GM23338 (cell line): ENCODE measurements around the gene STX11. TPM values are rescaled to one million over a fixed set of nuclear protein-coding genes. Genes with fewer than 3 reads are reported as not detected.

Experiments
- ATAC-seq: fragments of 200-7000 bp; cut with Tn5 transposase; 3 replicates; pipeline ENCODE4 v1.9.1; 2020
- DNase-seq: peaks from one replicate; pipeline ENCODE4 v3.0.0-alpha.2; 2015; ENCODE audit warnings: low spot score
- H2AFZ ChIP-seq: fragments of 200-600 bp; sonication (generic); 2 replicates; pipeline ENCODE4 v1.8.0; 2016; ENCODE audit warnings: antibody characterized with exemption, mild to moderate bottlenecking, moderate library complexity
- H3F3A ChIP-seq: fragments of 200-600 bp; sonication (generic); replicated peaks from 2 replicates; pipeline ENCODE4 v1.8.0; 2017; ENCODE audit warnings: antibody characterized with exemption, mixed run types, low read depth
- H3K27ac ChIP-seq: fragments of 200-600 bp; sonication (generic); 2 replicates; pipeline ENCODE4 v1.6.1; 2016; ENCODE audit warnings: low read depth
- H3K27me3 ChIP-seq: fragments of 200-600 bp; sonication (generic); 2 replicates; pipeline ENCODE4 v1.8.0; 2016; ENCODE audit warnings: mild to moderate bottlenecking, mixed run types, moderate library complexity; ENCODE audit not compliant: insufficient read depth
- H3K36me3 ChIP-seq: fragments of 200-600 bp; sonication (generic); 2 replicates; pipeline ENCODE4 v1.8.0; 2016; ENCODE audit warnings: mild to moderate bottlenecking; ENCODE audit not compliant: insufficient read depth
- H3K4me1 ChIP-seq: fragments of 200-600 bp; sonication (generic); 2 replicates; pipeline ENCODE4 v1.8.0; 2016; ENCODE audit warnings: mild to moderate bottlenecking, moderate library complexity; ENCODE audit not compliant: insufficient read depth
- H3K4me2 ChIP-seq: fragments of 200-600 bp; sonication (generic); 2 replicates; pipeline ENCODE4 v1.7.1; 2017; ENCODE audit warnings: mixed run types
- H3K4me3 ChIP-seq: fragments of 200-600 bp; sonication (generic); 2 replicates; pipeline ENCODE4 v1.6.1; 2016; ENCODE audit warnings: mixed run types
- H3K79me2 ChIP-seq: fragments of 200-600 bp; sonication (generic); replicated peaks from 2 replicates; pipeline ENCODE4 v1.8.0; 2017; ENCODE audit warnings: mild to moderate bottlenecking; ENCODE audit not compliant: insufficient read depth
- H3K9me2 ChIP-seq: fragments of 200-600 bp; sonication (generic); 2 replicates; pipeline ENCODE4 v1.8.0; 2017; ENCODE audit not compliant: insufficient read depth
- H4K20me1 ChIP-seq: fragments of 200-600 bp; sonication (generic); replicated peaks from 2 replicates; pipeline ENCODE4 v1.8.0; 2017; ENCODE audit warnings: mild to moderate bottlenecking; ENCODE audit not compliant: insufficient read depth
- H3K27ac Mint-ChIP-seq: 2 replicates; pipeline ENCODE4 v1.8.0; 2020; ENCODE audit warnings: inconsistent platforms, mild to moderate bottlenecking, moderate library complexity, mixed read lengths
- H3K27me3 Mint-ChIP-seq: 3 replicates; pipeline ENCODE4 v1.8.0; 2022; ENCODE audit warnings: low read depth, mild to moderate bottlenecking, moderate library complexity, mixed read lengths, inconsistent platforms; ENCODE audit not compliant: insufficient read depth, poor library complexity
- H3K36me3 Mint-ChIP-seq: 3 replicates; pipeline ENCODE4 v1.8.0; 2021; ENCODE audit warnings: low read depth, mild to moderate bottlenecking, inconsistent platforms, moderate library complexity, mixed read lengths
- H3K4me1 Mint-ChIP-seq: 3 replicates; pipeline ENCODE4 v1.8.0; 2020; ENCODE audit warnings: mild to moderate bottlenecking, inconsistent platforms, mixed read lengths
- H3K4me3 Mint-ChIP-seq: 3 replicates; pipeline ENCODE4 v1.8.0; 2021; ENCODE audit warnings: moderate library complexity, mild to moderate bottlenecking, inconsistent platforms, mixed read lengths
- H3K9me3 Mint-ChIP-seq: 3 replicates; pipeline ENCODE4 v1.8.0; 2020; ENCODE audit warnings: moderate library complexity, mild to moderate bottlenecking, inconsistent platforms, mixed read lengths
- CREB1 ChIP-seq: fragments of 250-450 bp; sonication (Bioruptor Pico); IDR thresholded peaks from 2 replicates; pipeline ENCODE4 v1.5.0; 2020; ENCODE audit warnings: low read depth, mild to moderate bottlenecking, moderate library complexity
- CTCF ChIP-seq, 2 experiments: fragments of 200-600 bp in 1 of 2; sonication (generic) in 1 of 2; conservative IDR thresholded peaks; 2 replicates each; pipeline versions ENCODE4 v1.5.1 to v1.6.1; 2016 to 2017; ENCODE audit warnings: antibody characterized with exemption in 2 of 2, low read depth in 2 of 2, mild to moderate bottlenecking in 2 of 2, moderate library complexity in 1 of 2
- ETS1 ChIP-seq: IDR thresholded peaks from 2 replicates; pipeline ENCODE4 v1.6.1; 2016; ENCODE audit warnings: antibody characterized with exemption
- EZH2 ChIP-seq: fragments of 200-600 bp; sonication (generic); IDR thresholded peaks from one replicate; pipeline ENCODE4 v1.8.0; 2017; ENCODE audit warnings: antibody characterized with exemption, mild to moderate bottlenecking, low read depth; ENCODE audit not compliant: unreplicated experiment
- EZH2phosphoT487 ChIP-seq: fragments of 200-600 bp; sonication (generic); IDR thresholded peaks from one replicate; pipeline ENCODE4 v1.8.1; 2018; ENCODE audit warnings: antibody characterized with exemption; ENCODE audit not compliant: unreplicated experiment
- JUNB ChIP-seq: IDR thresholded peaks from one replicate; pipeline ENCODE4 v1.6.1; 2016; ENCODE audit warnings: antibody characterized with exemption; ENCODE audit not compliant: unreplicated experiment
- NANOG ChIP-seq: IDR thresholded peaks from 2 replicates; pipeline ENCODE4 v1.6.1; 2016; ENCODE audit warnings: antibody characterized with exemption, borderline replicate concordance
- POLR2AphosphoS5 ChIP-seq: IDR thresholded peaks from 2 replicates; pipeline ENCODE4 v1.6.1; 2016; ENCODE audit warnings: antibody characterized with exemption, low read depth
- REST ChIP-seq: IDR thresholded peaks from one replicate; pipeline ENCODE4 v1.6.1; 2018; ENCODE audit warnings: antibody characterized with exemption; ENCODE audit not compliant: unreplicated experiment
- STAT1 ChIP-seq: IDR thresholded peaks from one replicate; pipeline ENCODE4 v1.6.1; 2016; ENCODE audit warnings: antibody characterized with exemption; ENCODE audit not compliant: unreplicated experiment
- ZNF114 ChIP-seq: fragments of 250-450 bp; sonication (Bioruptor Pico); IDR thresholded peaks from 2 replicates; pipeline ENCODE4 v1.5.0; 2020; ENCODE audit warnings: mild to moderate bottlenecking, moderate library complexity
- ZNF331 ChIP-seq: fragments of 250-450 bp; sonication (Bioruptor Pico); IDR thresholded peaks from 2 replicates; pipeline ENCODE4 v1.5.0; 2020; ENCODE audit warnings: low read depth, mild to moderate bottlenecking, moderate library complexity
- ZNF462 ChIP-seq: fragments of 250-450 bp; sonication (Bioruptor Pico); IDR thresholded peaks from 2 replicates; pipeline ENCODE4 v1.5.0; 2020; ENCODE audit warnings: mild to moderate bottlenecking, moderate library complexity
- polyA plus RNA-seq: library from polyadenylated mRNA; unstranded; fragments of >200 nt; fragmentation: Nextera tagmentation; extraction: Ambion mirVana; gene quantifications from 2 replicates; pipeline ENCODE4 v1.2.1, GENCODE V29; 2016
- total RNA-seq: library from RNA; depleted of rRNA; stranded (reverse); fragments of >200 nt; shearing (Covaris generic); gene quantifications from 2 replicates; pipeline ENCODE4 v1.2.3, GENCODE V29; 2014

Gene STX11
- total and polyA plus RNA-seq, 2 experiments from 2014 or later, result 0.35 to 0.52 TPM

GRCh38 chr6:144119376-144119775, 30.9 kb upstream of the STX11 start:
- no peak for ATAC-seq
- Histone ChIP-seq H4K20me1 (no peaks in the 10 kb centered on the region), H3K4me1 (no peaks in the 10 kb centered on the region), H3K4me2 (no peak overlapping the region), H3K36me3 (no peaks in the 10 kb centered on the region), H3K79me2 (no peaks in the 10 kb centered on the region), H2AFZ (no peak overlapping the region), H3K4me3 (no peak overlapping the region), H3K27ac (no peak overlapping the region), H3K9me2 (peaks cover 13% of the 10 kb centered on the region; the same call in 1 of the 2 replicates), H3K27me3 (no peaks in the 10 kb centered on the region), H3F3A (no peaks in the 10 kb centered on the region)
- Mint-ChIP-seq H3K27ac (no peak overlapping the region), H3K9me3 (no peaks in the 10 kb centered on the region), H3K4me3 (no peak overlapping the region), H3K27me3 (no peaks in the 10 kb centered on the region), H3K36me3 (no peaks in the 10 kb centered on the region), H3K4me1 (no peaks in the 10 kb centered on the region)
- DNase-seq, result no peak
- TF ChIP-seq ZNF462 (CRISPR knock-in tag) (no peak), CTCF (conservative IDR thresholded peaks at IDR 0.05; ENCODE audit: low read depth in 2 of 2) (no peak), ZNF331 (CRISPR knock-in tag) (no peak), POLR2AphosphoS5 (no peak), NANOG (no peak), EZH2phosphoT487 (no peak), JUNB (no peak), REST (no peak), ETS1 (no peak), CREB1 (CRISPR knock-in tag) (no peak), ZNF114 (CRISPR knock-in tag) (no peak), STAT1 (no peak), EZH2 (no peak)
